ENCODE results near the gene SLC34A3.

GRCh38 chr9:137231372-137232039 is 805 bp downstream of the SLC34A3 start:
- no peak for TF ChIP-seq POLR2A (IDR thresholded peaks at IDR 0.05)
- TF ChIP-seq CTCF (IDR thresholded peaks at IDR 0.05) = no peak
- no peak for TF ChIP-seq EP300 (IDR thresholded peaks at IDR 0.05)

Data from ovary (tissue), 3 donors.